ENCODE measurements around the gene C10orf143. TPM values are rescaled to one million over a fixed set of nuclear protein-coding genes. Genes with fewer than 3 reads are reported as not detected.
"Not testable (repeated sequence)": the region's sequence is repeated elsewhere in the genome, so short reads cannot be mapped to it uniquely, and the experiment has no call there.

C10orf143 gene
- total RNA-seq, 2 experiments from 2014 or later = 2.7 to 4.3 TPM

DNA sequence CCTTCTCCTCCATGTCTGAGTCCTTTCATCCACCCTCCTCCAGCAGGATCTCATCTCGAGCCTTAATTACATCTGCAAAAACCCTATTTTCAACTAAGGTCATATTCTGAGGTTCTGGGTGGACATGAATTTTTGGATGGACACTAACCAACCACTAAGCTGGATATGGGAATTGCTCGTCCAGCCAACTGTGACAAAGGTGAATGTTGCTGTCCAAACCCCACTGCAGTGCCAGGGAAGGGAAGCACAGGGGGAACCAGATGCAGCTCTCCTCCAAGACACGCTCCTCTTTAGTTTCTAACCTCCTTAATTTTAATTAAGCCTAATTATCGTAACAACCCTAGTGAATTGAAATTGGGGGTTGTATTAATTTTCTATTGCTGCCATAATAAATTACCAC lies 81.4 kb downstream of the C10orf143 start:
- Mint-ChIP-seq H3K4me1 (no peaks in the 10 kb centered on the region), H3K4me3 (no peak overlapping the region), H3K36me3 (no peaks in the 10 kb centered on the region), H3K27ac (no peak overlapping the region), H3K27me3 (peaks cover 4% of the 10 kb centered on the region), H3K9me3 (ENCODE audit: low read depth) (no peaks in the 10 kb centered on the region)
- no peak for DNase-seq
- ATAC-seq = no peak
- CTCF ChIA-PET = no interaction called here

GRCh38 chr10:130028465-130028819 lies 82.2 kb downstream of the C10orf143 start:
- H3K9me3 Mint-ChIP-seq (ENCODE audit: low read depth) = no peaks in the 10 kb centered on the region
- H3K27me3 Mint-ChIP-seq = no peaks in the 10 kb centered on the region
- H3K4me1 Mint-ChIP-seq = no peaks in the 10 kb centered on the region
- CTCF ChIA-PET = no interaction called here
- no peak overlapping the region for H3K27ac Mint-ChIP-seq
- ATAC-seq (no peak), DNase-seq (no peak)
- H3K36me3 Mint-ChIP-seq = no peaks in the 10 kb centered on the region
- H3K4me3 Mint-ChIP-seq = no peak overlapping the region

DNA sequence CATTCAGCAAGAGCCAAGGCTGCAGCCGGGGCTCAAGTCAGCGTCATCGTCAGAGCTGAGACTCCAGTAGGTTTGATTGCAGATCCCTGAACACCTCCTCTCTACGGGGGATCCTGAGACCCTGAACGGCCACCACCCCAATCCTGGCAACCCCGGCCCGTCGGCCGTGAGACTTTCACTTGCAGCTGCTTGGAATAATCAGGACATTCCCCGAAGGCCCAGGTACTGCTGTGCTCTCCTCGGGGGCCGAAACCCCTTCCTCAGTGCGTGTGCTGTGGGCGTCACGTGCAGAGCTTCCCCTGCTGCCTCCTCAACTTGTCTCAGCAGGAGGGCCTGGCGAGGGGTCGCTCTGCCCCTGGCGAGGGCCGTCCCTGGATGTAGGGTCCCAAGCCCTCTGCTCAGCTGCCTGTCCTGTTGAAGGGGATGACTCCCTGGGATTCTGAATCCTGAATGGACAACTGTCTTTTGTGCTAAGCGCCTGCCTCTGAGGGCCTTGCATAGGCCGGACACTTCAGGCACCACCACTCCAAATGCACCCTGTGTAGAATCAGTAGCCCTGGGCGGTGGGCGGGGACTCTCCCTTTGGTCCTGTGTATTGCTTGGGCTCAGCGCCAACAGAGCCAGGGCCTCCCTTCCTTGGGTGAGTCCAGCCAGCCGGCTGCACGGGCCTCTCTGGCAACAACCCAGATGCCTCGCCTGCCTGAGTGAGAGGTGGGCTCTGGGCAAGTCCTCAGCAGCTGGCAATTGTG lies 82.7 kb downstream of the C10orf143 start:
- Mint-ChIP-seq H3K27me3 (no peaks in the 10 kb centered on the region), H3K4me1 (no peaks in the 10 kb centered on the region), H3K27ac (no peak overlapping the region), H3K36me3 (no peaks in the 10 kb centered on the region), H3K4me3 (no peak overlapping the region), H3K9me3 (ENCODE audit: low read depth) (no peaks in the 10 kb centered on the region)
- ATAC-seq = no peak
- CTCF ChIA-PET = no interaction called here
- DNase-seq = no peak

DNA sequence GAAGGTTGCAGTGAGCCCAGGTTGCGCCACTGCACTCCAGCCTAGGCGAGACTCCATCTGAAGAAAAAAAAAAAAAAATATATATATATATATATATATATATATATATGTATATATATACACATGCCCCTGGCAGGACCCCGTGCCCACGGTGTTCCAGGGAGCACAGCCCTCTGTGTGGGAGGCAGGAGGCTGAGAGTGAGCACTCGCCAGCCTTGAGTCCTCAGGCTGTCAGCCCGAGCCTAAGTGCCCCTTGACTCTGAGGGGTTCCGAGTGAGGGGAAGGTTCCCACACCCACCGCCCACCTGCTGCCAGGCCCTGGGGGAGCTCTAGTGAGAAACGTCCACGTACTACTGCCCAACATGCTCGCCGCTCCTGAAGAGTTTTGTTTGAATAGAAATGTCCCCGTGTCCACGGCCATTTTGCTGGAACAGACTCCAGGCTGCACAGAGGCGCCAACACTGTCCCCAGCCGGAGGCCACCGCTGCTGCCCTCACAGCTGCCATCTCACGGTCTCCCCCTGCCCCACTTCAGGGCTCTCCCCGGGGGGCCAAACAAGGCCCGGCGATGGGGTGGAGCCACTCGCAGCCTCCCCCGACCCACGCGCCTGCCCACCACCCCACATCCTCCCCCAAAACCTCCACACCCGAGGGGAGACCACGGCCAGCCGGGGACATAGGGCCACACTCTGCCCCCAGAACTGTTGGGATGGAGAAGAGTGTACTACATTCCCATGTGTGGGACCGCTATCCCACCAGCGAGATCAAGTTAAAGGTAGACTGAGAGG lies 83.8 kb downstream of the C10orf143 start:
- H3K4me3 Mint-ChIP-seq = no peak overlapping the region
- DNase-seq (no peak), ATAC-seq (no peak)
- H3K27me3 Mint-ChIP-seq = no peaks in the 10 kb centered on the region
- no peaks in the 10 kb centered on the region for H3K36me3 Mint-ChIP-seq
- H3K27ac Mint-ChIP-seq = no peak overlapping the region
- no peaks in the 10 kb centered on the region for H3K4me1 Mint-ChIP-seq
- H3K9me3 Mint-ChIP-seq (ENCODE audit: low read depth) = no peaks in the 10 kb centered on the region
- CTCF ChIA-PET = no interaction called here

GRCh38 chr10:130025811-130026485 lies 84.7 kb downstream of the C10orf143 start:
- H3K9me3 Mint-ChIP-seq (ENCODE audit: low read depth) = no peaks in the 10 kb centered on the region
- CTCF ChIA-PET = no interaction called here
- H3K4me1 Mint-ChIP-seq = peaks cover 4% of the 10 kb centered on the region
- no peak overlapping the region for H3K4me3 Mint-ChIP-seq
- H3K27me3 Mint-ChIP-seq = no peaks in the 10 kb centered on the region
- DNase-seq (no peak), ATAC-seq (no peak)
- no peak overlapping the region for H3K27ac Mint-ChIP-seq
- no peaks in the 10 kb centered on the region for H3K36me3 Mint-ChIP-seq

DNA sequence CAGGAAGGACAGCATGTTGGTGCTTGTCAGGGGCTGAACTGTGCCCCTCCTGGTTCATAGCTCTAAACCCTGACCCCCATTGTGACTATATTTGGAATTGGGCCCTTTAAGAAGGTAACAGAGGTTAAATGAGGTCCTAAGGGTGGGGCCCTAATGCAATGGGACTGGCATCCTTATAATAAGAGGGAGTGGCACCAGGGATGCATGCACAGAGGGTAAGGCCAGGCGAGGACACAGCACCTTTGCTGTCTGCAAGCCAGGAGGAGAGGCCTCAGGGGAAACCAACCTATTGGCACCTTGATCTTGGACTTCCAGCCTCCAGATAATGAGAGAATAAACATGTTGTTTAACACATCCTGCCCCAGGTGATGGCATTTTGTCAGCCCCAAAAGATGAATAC lies 85.3 kb downstream of the C10orf143 start:
- peaks cover 4% of the 10 kb centered on the region for H3K4me1 Mint-ChIP-seq
- H3K9me3 Mint-ChIP-seq (ENCODE audit: low read depth) = no peaks in the 10 kb centered on the region
- no peak overlapping the region for H3K4me3 Mint-ChIP-seq
- H3K36me3 Mint-ChIP-seq = no peaks in the 10 kb centered on the region
- DNase-seq (no peak), ATAC-seq (no peak)
- CTCF ChIA-PET = no interaction called here
- H3K27ac Mint-ChIP-seq = no peak overlapping the region
- no peaks in the 10 kb centered on the region for H3K27me3 Mint-ChIP-seq

GRCh38 chr10:130024779-130025325 lies 85.8 kb downstream of the C10orf143 start:
- CTCF ChIA-PET = no interaction called here
- H3K9me3 Mint-ChIP-seq (ENCODE audit: low read depth) = no peaks in the 10 kb centered on the region
- no peak for ATAC-seq
- no peak for DNase-seq
- H3K4me3 Mint-ChIP-seq = no peak overlapping the region
- H3K27me3 Mint-ChIP-seq = no peaks in the 10 kb centered on the region
- peaks cover 4% of the 10 kb centered on the region for H3K4me1 Mint-ChIP-seq
- H3K36me3 Mint-ChIP-seq = no peaks in the 10 kb centered on the region
- H3K27ac Mint-ChIP-seq = no peak overlapping the region

- CTCF ChIA-PET; H3K4me3 Mint-ChIP-seq; H3K27me3 Mint-ChIP-seq; DNase-seq; H3K36me3 Mint-ChIP-seq; H3K4me1 Mint-ChIP-seq; H3K27ac Mint-ChIP-seq; ATAC-seq; H3K9me3 Mint-ChIP-seq (ENCODE audit: low read depth): not testable (repeated sequence)
Measured at GRCh38 chr10:130024326-130024725, 86.3 kb downstream of the C10orf143 start.

DNA sequence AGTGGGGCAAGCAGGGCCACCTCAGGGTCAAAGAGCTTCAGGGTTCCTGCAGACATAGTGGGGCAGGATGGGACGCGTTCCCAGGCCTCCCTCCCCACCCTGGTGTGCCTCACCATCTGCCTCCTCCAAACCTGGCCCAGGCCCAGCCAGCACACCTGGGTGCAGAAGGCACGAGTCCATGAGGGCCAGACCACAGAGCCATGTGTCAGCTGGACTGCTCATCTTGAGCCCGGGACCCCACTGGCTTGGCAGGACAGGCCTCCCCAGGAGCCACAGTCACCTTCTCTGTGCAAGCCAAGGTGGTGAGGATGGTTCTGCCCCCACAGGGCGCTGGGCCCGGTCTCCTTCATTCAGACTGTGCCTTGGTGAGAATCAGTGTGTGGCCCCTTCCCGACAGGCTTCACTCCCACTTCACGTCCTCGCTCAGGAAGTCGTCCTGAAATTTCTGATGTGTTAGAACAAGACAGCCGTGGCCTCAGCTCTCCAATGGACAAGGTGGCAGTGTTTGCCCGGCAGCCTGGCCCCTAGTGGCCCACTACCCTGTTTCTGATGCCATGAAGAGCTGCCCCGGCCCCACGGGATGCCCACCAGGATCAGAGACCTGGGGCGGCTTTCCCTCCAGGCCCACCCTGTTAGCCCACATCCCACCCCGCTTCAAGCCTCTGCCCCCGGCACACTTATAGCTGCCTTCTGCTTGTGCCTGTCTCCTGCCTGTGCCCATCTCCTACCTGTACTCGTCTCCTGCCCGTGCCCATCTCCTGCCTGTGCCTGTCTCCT lies 87.0 kb downstream of the C10orf143 start:
- no peak for ATAC-seq
- CTCF ChIA-PET = no interaction called here
- Mint-ChIP-seq H3K4me3 (no peak overlapping the region), H3K9me3 (ENCODE audit: low read depth) (no peaks in the 10 kb centered on the region), H3K27ac (no peak overlapping the region), H3K4me1 (peaks cover 7% of the 10 kb centered on the region), H3K36me3 (no peaks in the 10 kb centered on the region), H3K27me3 (no peaks in the 10 kb centered on the region)
- DNase-seq = no peak

DNA sequence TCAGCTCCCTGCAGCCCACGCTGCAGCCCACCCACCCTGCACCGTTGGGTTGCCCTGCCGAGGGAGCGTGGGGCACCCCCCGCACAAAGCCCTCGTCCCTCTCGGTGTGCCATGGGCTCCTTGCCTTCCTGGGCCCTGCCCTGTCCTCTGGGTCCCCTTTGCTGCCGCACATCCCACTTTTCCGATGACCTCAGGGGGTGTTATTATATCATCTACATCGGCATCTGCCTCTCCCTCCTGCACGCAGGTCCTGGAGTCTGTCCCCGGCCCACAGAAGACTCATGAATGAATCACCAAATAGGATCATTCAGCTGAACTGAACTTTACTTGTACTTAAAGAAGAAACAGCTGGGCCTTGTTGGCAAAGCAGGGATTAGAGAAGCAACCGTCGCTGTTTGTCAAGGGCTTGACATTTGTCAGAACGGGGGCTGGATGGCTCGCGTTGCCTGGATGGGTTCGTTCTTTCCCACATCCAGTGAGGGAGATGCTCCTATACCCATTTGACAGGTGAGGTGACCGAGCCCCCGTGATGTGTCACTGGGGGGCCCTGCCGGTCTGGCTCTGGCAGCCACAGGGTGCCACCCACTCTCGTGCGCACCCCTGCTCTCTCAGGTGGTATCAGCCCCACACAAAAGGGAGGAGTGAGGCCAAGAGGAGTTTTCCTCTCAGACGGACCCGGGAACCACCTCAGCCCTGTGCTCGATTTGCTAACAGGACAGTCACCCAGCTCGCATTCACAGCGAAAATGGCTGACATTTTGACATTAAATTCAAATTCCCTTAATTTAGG lies 87.9 kb downstream of the C10orf143 start:
- no peak overlapping the region for H3K4me3 Mint-ChIP-seq
- DNase-seq (no peak), ATAC-seq (no peak)
- H3K36me3 Mint-ChIP-seq = no peaks in the 10 kb centered on the region
- peaks cover 14% of the 10 kb centered on the region for H3K4me1 Mint-ChIP-seq
- H3K27me3 Mint-ChIP-seq = no peaks in the 10 kb centered on the region
- CTCF ChIA-PET = no interaction called here
- H3K27ac Mint-ChIP-seq = no peak overlapping the region
- no peaks in the 10 kb centered on the region for H3K9me3 Mint-ChIP-seq (ENCODE audit: low read depth)

- CTCF ChIA-PET = no interaction called here
- Mint-ChIP-seq H3K27ac (no peak overlapping the region), H3K36me3 (no peaks in the 10 kb centered on the region), H3K9me3 (ENCODE audit: low read depth) (no peaks in the 10 kb centered on the region), H3K4me1 (peaks cover 14% of the 10 kb centered on the region), H3K4me3 (no peak overlapping the region), H3K27me3 (no peaks in the 10 kb centered on the region)
- ATAC-seq (no peak), DNase-seq (no peak)
Measured at GRCh38 chr10:130022086-130022485, 88.5 kb downstream of the C10orf143 start.

DNA sequence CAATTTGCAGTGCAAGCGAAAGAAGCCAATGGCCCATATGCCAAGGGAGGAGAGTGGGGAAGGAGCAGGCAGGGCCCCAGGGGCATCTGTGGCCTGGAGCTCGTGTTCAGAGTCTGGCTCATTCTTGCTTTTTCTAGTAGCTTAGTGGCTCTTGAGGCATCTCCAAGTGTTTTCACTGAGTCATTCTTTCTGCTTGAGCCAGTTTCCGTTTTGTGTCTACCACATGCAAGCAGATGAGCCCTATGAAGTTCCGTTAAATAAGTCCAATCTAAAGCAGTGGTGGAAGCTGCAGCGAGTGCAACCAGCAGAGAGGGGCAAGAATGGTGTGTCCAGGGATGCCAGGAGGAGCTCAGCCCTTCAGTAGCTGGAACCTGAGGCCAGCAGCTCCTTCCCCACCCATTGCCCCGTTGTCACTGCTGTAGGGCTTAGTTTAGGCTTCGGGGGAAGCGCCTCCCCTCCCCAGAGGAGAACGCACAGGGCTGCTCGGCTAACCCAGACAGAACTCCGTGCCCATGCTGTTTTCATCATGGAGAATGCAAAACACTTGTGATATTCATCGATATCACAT lies 89.2 kb downstream of the C10orf143 start:
- DNase-seq = peak; percentile 38
- Mint-ChIP-seq H3K36me3 (no peaks in the 10 kb centered on the region), H3K9me3 (ENCODE audit: low read depth) (no peaks in the 10 kb centered on the region), H3K27ac (no peak overlapping the region), H3K4me3 (no peak overlapping the region), H3K4me1 (peaks cover 14% of the 10 kb centered on the region), H3K27me3 (no peaks in the 10 kb centered on the region)
- ATAC-seq = peak; percentile 45
- CTCF ChIA-PET = no interaction called here

Data from activated CD8-positive, alpha-beta memory T cell treated with anti-CD3 and anti-CD28 coated beads, Interleukin-2, amount 10 ng/mL, durations not matched to agents 7 days and 5 days (primary cell).